OCI-LY1 (cell line): ENCODE data around the gene ST8SIA1.

ENCODE experiments used
- H2AFZ ChIP-seq: fragments of 200-600 bp; sonication (generic), shearing (Covaris generic); 2 replicates; pipeline ENCODE4 v1.6.0; 2014; ENCODE audit warnings: antibody characterized with exemption, mild to moderate bottlenecking, low read length
- H3F3A ChIP-seq: fragments of 200-600 bp; sonication (generic), shearing (Covaris generic); 2 replicates; pipeline ENCODE4 v1.6.0; 2014; ENCODE audit warnings: mild to moderate bottlenecking, antibody characterized with exemption, low read length, moderate library complexity; ENCODE audit not compliant: insufficient read depth
- H3K27ac ChIP-seq: fragments of 200-600 bp; sonication (generic); 2 replicates; pipeline ENCODE4 v1.5.1; 2014; ENCODE audit warnings: low read length, mixed run types, mild to moderate bottlenecking, low read depth; ENCODE audit not compliant: poor library complexity, severe bottlenecking
- H3K27me3 ChIP-seq: fragments of 200-600 bp; sonication (generic); 2 replicates; pipeline ENCODE4 v1.6.0; 2014; ENCODE audit warnings: antibody characterized with exemption, mild to moderate bottlenecking, low read length, moderate library complexity; ENCODE audit not compliant: insufficient read depth
- H3K36me3 ChIP-seq: fragments of 200-600 bp; sonication (generic); 2 replicates; pipeline ENCODE4 v1.6.1; 2014; ENCODE audit warnings: mild to moderate bottlenecking, antibody characterized with exemption, low read length, moderate library complexity, mixed read lengths; ENCODE audit not compliant: insufficient read depth
- H3K4me1 ChIP-seq: fragments of 200-600 bp; sonication (generic); 2 replicates; pipeline ENCODE4 v1.5.1; 2014; ENCODE audit warnings: mild to moderate bottlenecking, low read length, moderate library complexity; ENCODE audit not compliant: insufficient read depth, severe bottlenecking
- H3K4me2 ChIP-seq: fragments of 200-600 bp; sonication (generic), shearing (Covaris generic); 2 replicates; pipeline ENCODE4 v1.6.1; 2014; ENCODE audit warnings: low read length
- H3K4me3 ChIP-seq: fragments of 200-600 bp; sonication (generic); 2 replicates; pipeline ENCODE4 v1.5.1; 2014; ENCODE audit warnings: low read length, low read depth, mild to moderate bottlenecking, mixed read lengths; ENCODE audit not compliant: poor library complexity, severe bottlenecking
- H3K79me2 ChIP-seq: fragments of 200-600 bp; shearing (Covaris generic); 2 replicates; pipeline ENCODE4 v1.6.1; 2016; ENCODE audit warnings: mixed run types, low read length, mixed read lengths; ENCODE audit not compliant: insufficient read depth
- H3K9ac ChIP-seq: fragments of 200-600 bp; sonication (generic), shearing (Covaris generic); 2 replicates; pipeline ENCODE4 v1.6.1; 2014; ENCODE audit warnings: mild to moderate bottlenecking, low read length, mixed read lengths
- H3K9me2 ChIP-seq: fragments of 200-600 bp; sonication (generic), shearing (Covaris generic); 2 replicates; pipeline ENCODE4 v1.6.1; 2014; ENCODE audit warnings: low read depth, mild to moderate bottlenecking, low read length, mixed read lengths
- H3K9me3 ChIP-seq: fragments of 200-600 bp; shearing (Covaris generic); 2 replicates; pipeline ENCODE4 v1.6.1; 2014; ENCODE audit warnings: low read length, mixed read lengths
- H4K20me1 ChIP-seq: fragments of 200-600 bp; sonication (generic), shearing (Covaris generic); 2 replicates; pipeline ENCODE4 v1.6.0; 2016; ENCODE audit warnings: mild to moderate bottlenecking, low read length; ENCODE audit not compliant: insufficient read depth
- CTCF ChIP-seq: fragments of 200-600 bp; sonication (generic), shearing (Covaris generic); IDR thresholded peaks from 2 replicates; pipeline ENCODE4 v1.5.1; 2017; ENCODE audit warnings: mild to moderate bottlenecking, antibody characterized with exemption, low read length, moderate library complexity, mixed read lengths
- EZH2 ChIP-seq: fragments of 200-600 bp; sonication (generic), shearing (Covaris generic); IDR thresholded peaks from 2 replicates; pipeline ENCODE4 v1.8.0; 2017; ENCODE audit warnings: borderline replicate concordance, mixed run types, mild to moderate bottlenecking, antibody characterized with exemption, low read length, moderate library complexity, mixed read lengths

The ST8SIA1 gene

GRCh38 chr12:22264380-22264779 lies 70.1 kb downstream of the ST8SIA1 start:
- TF ChIP-seq CTCF (no peak), EZH2 (no peak)
- H3K9me3 ChIP-seq, result no peaks in the 10 kb centered on the region
- no peaks in the 10 kb centered on the region for H3F3A ChIP-seq
- H3K9ac ChIP-seq, result no peak overlapping the region
- H2AFZ ChIP-seq, result no peak overlapping the region
- no peaks in the 10 kb centered on the region for H3K9me2 ChIP-seq
- no peak overlapping the region for H3K4me2 ChIP-seq
- no peaks in the 10 kb centered on the region for H3K79me2 ChIP-seq
- no peak overlapping the region for H3K4me3 ChIP-seq
- H3K36me3 ChIP-seq, result no peaks in the 10 kb centered on the region
- no peaks in the 10 kb centered on the region for H3K27me3 ChIP-seq
- H4K20me1 ChIP-seq, result no peaks in the 10 kb centered on the region
- H3K27ac ChIP-seq, result no peak overlapping the region
- no peaks in the 10 kb centered on the region for H3K4me1 ChIP-seq

GRCh38 chr12:22262309-22262708 lies 72.2 kb downstream of the ST8SIA1 start:
- no peaks in the 10 kb centered on the region for H3K79me2 ChIP-seq
- H3K9me2 ChIP-seq, result no peaks in the 10 kb centered on the region
- no peaks in the 10 kb centered on the region for H3K4me1 ChIP-seq
- H3K27me3 ChIP-seq, result no peaks in the 10 kb centered on the region
- no peak overlapping the region for H3K4me2 ChIP-seq
- H3K36me3 ChIP-seq, result no peaks in the 10 kb centered on the region
- H4K20me1 ChIP-seq, result no peaks in the 10 kb centered on the region
- no peak overlapping the region for H3K27ac ChIP-seq
- no peak overlapping the region for H3K4me3 ChIP-seq
- H2AFZ ChIP-seq, result no peak overlapping the region
- TF ChIP-seq EZH2, result no peak
- no peak for TF ChIP-seq CTCF
- H3K9me3 ChIP-seq, result no peaks in the 10 kb centered on the region
- H3F3A ChIP-seq, result no peaks in the 10 kb centered on the region
- no peak overlapping the region for H3K9ac ChIP-seq

- no peaks in the 10 kb centered on the region for H3F3A ChIP-seq
- no peaks in the 10 kb centered on the region for H3K9me3 ChIP-seq
- no peaks in the 10 kb centered on the region for H3K27me3 ChIP-seq
- H4K20me1 ChIP-seq, result no peaks in the 10 kb centered on the region
- no peak overlapping the region for H2AFZ ChIP-seq
- no peaks in the 10 kb centered on the region for H3K79me2 ChIP-seq
- no peak overlapping the region for H3K4me2 ChIP-seq
- H3K4me1 ChIP-seq, result no peaks in the 10 kb centered on the region
- no peaks in the 10 kb centered on the region for H3K9me2 ChIP-seq
- H3K27ac ChIP-seq, result no peak overlapping the region
- no peak for TF ChIP-seq CTCF
- no peak for TF ChIP-seq EZH2
- no peak overlapping the region for H3K4me3 ChIP-seq
- H3K36me3 ChIP-seq, result no peaks in the 10 kb centered on the region
- H3K9ac ChIP-seq, result no peak overlapping the region
Observed at GRCh38 chr12:22257100-22257499, 77.4 kb downstream of the ST8SIA1 start.
